Calu3 (cell line): ENCODE measurements around the gene TXN. TPM values are rescaled to one million over a fixed set of nuclear protein-coding genes. Genes with fewer than 3 reads are reported as not detected.
"Not testable (repeated sequence)": the region's sequence is repeated elsewhere in the genome, so short reads cannot be mapped to it uniquely, and the experiment has no call there.

ENCODE experiments used
- BruUV-seq: library from RNA; stranded (reverse); fragments of 400-500 nt; replicated peaks from 2 replicates; lab custom pipeline; 2021; lab: Mats Ljungman, UMichigan
- CTCF ChIA-PET: fragments of 300-600 bp; sonication (Branson Sonifier 250); formaldehyde crosslinking; loops from one replicate; lab custom pipeline; 2022; ENCODE audit warnings: antibody characterized with exemption; lab: Charles Lee
- DNase-seq: peaks from one replicate; pipeline ENCODE4 v3.0.0; 2022
- H3K27ac Mint-ChIP-seq: one replicate; pipeline ENCODE4 v1.8.0; 2022; ENCODE audit warnings: mixed read lengths; ENCODE audit not compliant: unreplicated experiment
- H3K27me3 Mint-ChIP-seq: one replicate; pipeline ENCODE4 v1.8.0; 2022; ENCODE audit warnings: mixed read lengths; ENCODE audit not compliant: unreplicated experiment
- H3K36me3 Mint-ChIP-seq: one replicate; pipeline ENCODE4 v1.8.0; 2022; ENCODE audit warnings: mild to moderate bottlenecking, moderate library complexity, mixed read lengths; ENCODE audit not compliant: insufficient read depth, unreplicated experiment
- H3K4me1 Mint-ChIP-seq: one replicate; pipeline ENCODE4 v1.8.0; 2022; ENCODE audit warnings: mild to moderate bottlenecking, low read depth, mixed read lengths; ENCODE audit not compliant: unreplicated experiment
- H3K4me3 Mint-ChIP-seq: one replicate; pipeline ENCODE4 v1.8.0; 2022; ENCODE audit warnings: mild to moderate bottlenecking, low read depth, moderate library complexity, mixed read lengths; ENCODE audit not compliant: unreplicated experiment
- H3K9me3 Mint-ChIP-seq: one replicate; pipeline ENCODE4 v1.8.0; 2022; ENCODE audit warnings: low read depth, mixed read lengths; ENCODE audit not compliant: unreplicated experiment
- intact Hi-C: fragments of 100-400 bp; cut with micrococcal nuclease; formaldehyde crosslinking; loops from one replicate; pipeline ENCODE4 v1.10.0; 2022; ENCODE audit not compliant: unreplicated experiment
- total RNA-seq: library from RNA; stranded (reverse); gene quantifications from 2 replicates; pipeline ENCODE4 v1.2.3, GENCODE V29; 2022
- TF ChIP-seq, protein P1 (sequence below): fragments of 200-600 bp; IDR thresholded peaks from one replicate; pipeline ENCODE4 v1.8.0; 2022; ENCODE audit warnings: antibody characterized with exemption; ENCODE audit not compliant: unreplicated experiment

Gene TXN
- total RNA-seq, 1 experiment from 2014 or later = 278 TPM

DNA sequence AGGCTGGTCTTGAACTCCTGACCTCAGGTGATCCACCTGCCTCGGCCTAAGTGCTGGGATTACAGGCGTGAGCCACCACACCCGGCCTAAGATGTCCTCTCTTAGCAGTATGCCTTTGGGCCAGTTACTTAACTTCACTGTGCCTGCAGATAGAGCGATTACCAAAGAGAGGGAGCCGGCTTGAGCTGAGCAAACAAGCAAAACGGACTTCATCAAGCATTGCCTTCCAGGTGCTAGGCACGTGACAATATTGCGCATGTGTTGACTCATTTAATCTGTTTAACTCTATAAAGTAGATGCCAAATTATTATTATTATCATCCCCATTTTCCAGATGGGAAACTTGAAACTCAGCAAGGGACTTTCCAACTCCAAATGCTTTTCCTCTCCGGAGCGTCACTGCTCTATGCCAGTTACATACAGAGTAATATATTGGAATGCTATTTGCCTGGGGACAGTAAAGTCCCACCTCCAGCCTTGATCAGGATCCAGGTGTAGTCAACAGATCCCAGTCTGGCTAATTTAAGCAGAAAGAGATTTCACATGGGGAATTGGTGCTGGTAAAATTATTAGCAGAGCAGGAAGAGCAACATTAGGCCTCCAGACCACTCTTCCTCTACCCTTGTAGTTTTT, 42.8 kb downstream of the TXN start:
- CTCF ChIA-PET = interaction anchor here (1.0 to 1.2 kb wide), 2 partner anchors 28 to 30 kb away, joined by 3 to 5 read pairs; no protein-coding TSS in a partner anchor
- intact Hi-C loops = no loop called here
- no peak overlapping the region for H3K4me3 Mint-ChIP-seq
- peaks cover 2% of the 10 kb centered on the region for H3K36me3 Mint-ChIP-seq
- no peak for DNase-seq
- BruUV-seq = no TSS peak
- peaks cover 3% of the 10 kb centered on the region for H3K4me1 Mint-ChIP-seq
- H3K9me3 Mint-ChIP-seq = peaks cover 3% of the 10 kb centered on the region
- H3K27ac Mint-ChIP-seq = no peak overlapping the region
- H3K27me3 Mint-ChIP-seq = no peaks in the 10 kb centered on the region
- TF ChIP-seq, protein P1, sequence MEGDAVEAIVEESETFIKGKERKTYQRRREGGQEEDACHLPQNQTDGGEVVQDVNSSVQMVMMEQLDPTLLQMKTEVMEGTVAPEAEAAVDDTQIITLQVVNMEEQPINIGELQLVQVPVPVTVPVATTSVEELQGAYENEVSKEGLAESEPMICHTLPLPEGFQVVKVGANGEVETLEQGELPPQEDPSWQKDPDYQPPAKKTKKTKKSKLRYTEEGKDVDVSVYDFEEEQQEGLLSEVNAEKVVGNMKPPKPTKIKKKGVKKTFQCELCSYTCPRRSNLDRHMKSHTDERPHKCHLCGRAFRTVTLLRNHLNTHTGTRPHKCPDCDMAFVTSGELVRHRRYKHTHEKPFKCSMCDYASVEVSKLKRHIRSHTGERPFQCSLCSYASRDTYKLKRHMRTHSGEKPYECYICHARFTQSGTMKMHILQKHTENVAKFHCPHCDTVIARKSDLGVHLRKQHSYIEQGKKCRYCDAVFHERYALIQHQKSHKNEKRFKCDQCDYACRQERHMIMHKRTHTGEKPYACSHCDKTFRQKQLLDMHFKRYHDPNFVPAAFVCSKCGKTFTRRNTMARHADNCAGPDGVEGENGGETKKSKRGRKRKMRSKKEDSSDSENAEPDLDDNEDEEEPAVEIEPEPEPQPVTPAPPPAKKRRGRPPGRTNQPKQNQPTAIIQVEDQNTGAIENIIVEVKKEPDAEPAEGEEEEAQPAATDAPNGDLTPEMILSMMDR = no peak

DNA sequence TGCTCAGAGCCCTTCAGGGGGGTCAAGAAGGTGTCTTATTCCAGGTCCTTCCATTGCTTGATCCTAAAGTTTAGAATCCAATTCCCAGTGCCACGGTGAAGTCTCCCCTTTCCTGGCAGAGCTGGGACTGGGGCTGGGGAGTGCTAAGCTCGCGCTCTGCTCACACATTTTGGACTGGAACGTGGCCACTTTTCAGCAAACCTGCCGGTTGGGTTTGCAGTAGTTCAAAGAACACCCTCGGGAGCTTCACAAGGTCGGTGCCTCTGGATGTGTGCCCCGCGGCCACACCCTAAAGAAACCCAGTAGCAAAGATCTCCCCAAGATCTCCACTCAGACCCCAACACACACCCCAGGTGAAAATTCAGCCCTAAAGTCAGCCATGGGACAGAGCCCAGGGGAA, 48.3 kb downstream of the TXN start, which contains the start of gene C9orf152:
Gene C9orf152 (minus strand): TSS at position 129 of the 400 bp plus-strand sequence. CDS start 580 bp downstream, outside the sequence.
- CTCF ChIA-PET = interaction anchor here (0.5 to 1.4 kb wide), 2 partner anchors 25 to 459 kb away, joined by 3 to 6 read pairs; no protein-coding TSS in a partner anchor
- Mint-ChIP-seq H3K27ac (no peak within 1 kb of the TSS), H3K9me3 (peaks cover 3% of the 10 kb centered on the region), H3K27me3 (no peaks in the 10 kb centered on the region), H3K4me1 (peaks cover 30% of the 10 kb centered on the region), H3K36me3 (peaks cover 6% of the 10 kb centered on the region), H3K4me3 (peak within 1 kb of the TSS; percentile 44)
- intact Hi-C loops = no loop called here
- no TSS peak for BruUV-seq
- TF ChIP-seq, protein P1 = no peak
- peak; percentile 27 for DNase-seq

DNA sequence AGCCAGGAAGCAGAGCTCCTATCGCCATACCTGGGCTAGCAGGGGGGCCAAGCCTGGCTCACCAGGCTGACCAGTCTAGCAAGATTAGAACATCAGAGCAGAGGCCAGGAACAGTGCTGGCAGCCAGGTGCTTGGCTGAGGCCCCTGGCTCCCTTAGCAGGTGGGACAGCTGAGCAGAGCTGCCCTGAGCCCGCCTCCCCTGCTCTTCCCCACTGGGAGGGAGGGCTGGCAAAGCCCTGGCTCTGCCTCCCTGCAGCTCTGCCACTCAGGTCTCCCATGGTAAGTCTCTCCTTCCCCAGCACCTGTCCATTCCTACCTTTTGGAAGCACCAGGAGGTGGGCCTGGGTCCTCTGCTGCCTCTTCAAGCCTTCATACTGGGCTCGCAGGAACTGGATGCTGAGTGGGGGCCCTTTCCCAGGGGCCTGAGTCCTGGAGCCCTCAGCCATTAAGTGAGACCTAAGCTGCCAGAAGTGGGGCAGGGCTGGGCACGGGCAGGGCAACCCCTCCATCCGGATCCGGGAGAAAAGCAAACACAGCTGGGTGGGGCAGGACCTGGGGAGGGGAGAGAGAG, 49.2 kb downstream of the TXN start:
- BruUV-seq = no TSS peak
- Mint-ChIP-seq H3K36me3 (peaks cover 6% of the 10 kb centered on the region), H3K4me1 (peaks cover 30% of the 10 kb centered on the region), H3K4me3 (peak overlapping the region; percentile 44), H3K9me3 (no peaks in the 10 kb centered on the region), H3K27ac (no peak overlapping the region), H3K27me3 (no peaks in the 10 kb centered on the region)
- CTCF ChIA-PET = interaction anchor here (0.5 to 1.4 kb wide), 3 partner anchors 14 to 458 kb away, joined by 3 to 6 read pairs (median 3); no protein-coding TSS in a partner anchor
- peak; percentile 52 for DNase-seq
- TF ChIP-seq, protein P1 = no peak
- intact Hi-C loops = loop anchor here (1.0 kb wide), 1 partner anchor 8 kb away; no protein-coding TSS in a partner anchor

DNA sequence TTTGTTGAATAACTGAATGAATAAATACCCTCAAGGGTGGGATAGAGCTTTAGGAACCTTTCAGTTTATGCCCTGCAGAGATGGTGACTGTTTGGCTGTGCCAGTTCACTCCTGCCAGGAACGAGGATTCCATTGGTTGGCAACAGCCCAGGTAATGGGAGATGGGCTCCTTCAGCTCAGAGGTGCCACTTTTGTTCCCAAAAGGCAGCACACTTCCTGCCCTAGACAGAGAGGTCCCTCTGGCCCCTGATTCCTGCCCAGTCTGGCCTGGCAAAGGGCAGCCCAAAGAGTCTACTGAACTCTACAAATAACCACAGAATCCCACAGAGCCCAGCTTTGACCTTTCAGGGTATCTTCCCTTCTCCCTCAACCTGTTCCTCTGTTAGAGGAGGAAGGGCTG, 49.9 kb downstream of the TXN start:
- no peaks in the 10 kb centered on the region for H3K27me3 Mint-ChIP-seq
- CTCF ChIA-PET = interaction anchor here (1.1 to 1.4 kb wide), 2 partner anchors 13 to 23 kb away, joined by 3 to 6 read pairs; no protein-coding TSS in a partner anchor
- peaks cover 30% of the 10 kb centered on the region for H3K4me1 Mint-ChIP-seq
- TF ChIP-seq, protein P1 = no peak
- peaks cover 6% of the 10 kb centered on the region for H3K36me3 Mint-ChIP-seq
- no peak for DNase-seq
- no TSS peak for BruUV-seq
- no peak overlapping the region for H3K27ac Mint-ChIP-seq
- H3K4me3 Mint-ChIP-seq = no peak overlapping the region
- no peaks in the 10 kb centered on the region for H3K9me3 Mint-ChIP-seq
- intact Hi-C loops = no loop called here

DNA sequence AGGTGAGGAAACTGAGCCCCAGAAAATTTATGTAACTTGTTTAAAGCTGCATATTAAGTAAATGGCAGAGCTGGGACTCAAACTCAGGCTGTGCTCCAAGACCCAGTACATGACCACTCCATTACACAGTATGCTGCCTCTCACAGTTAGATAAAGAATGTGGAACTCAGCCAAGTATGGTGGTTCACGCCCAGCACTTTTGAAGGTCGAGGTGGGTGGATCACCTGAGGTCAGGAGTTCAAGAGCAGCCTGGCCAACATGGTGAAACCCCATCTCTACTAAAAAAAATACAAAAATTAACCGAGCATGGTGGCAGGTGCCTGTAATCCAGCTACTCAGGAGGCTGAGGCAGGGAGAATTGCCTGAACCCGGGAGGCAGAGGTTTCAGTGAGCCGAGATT, 50.7 kb downstream of the TXN start:
- CTCF ChIA-PET, H3K27ac Mint-ChIP-seq, H3K9me3 Mint-ChIP-seq, BruUV-seq, H3K27me3 Mint-ChIP-seq, intact Hi-C loops, H3K4me3 Mint-ChIP-seq, H3K36me3 Mint-ChIP-seq, DNase-seq: not testable (repeated sequence)
- peaks cover 30% of the 10 kb centered on the region for H3K4me1 Mint-ChIP-seq
